HG03342 (cell line): ENCODE measurements around the gene SNX2.
"Not testable (repeated sequence)": the region's sequence is repeated elsewhere in the genome, so short reads cannot be mapped to it uniquely, and the experiment has no call there.

Experiments used
- ATAC-seq: cut with Tn5 transposase; IDR thresholded peaks from one replicate; pipeline ENCODE4 v1.9.1; 2021; ENCODE audit warnings: mild to moderate bottlenecking, moderate library complexity; ENCODE audit not compliant: unreplicated experiment

SNX2 gene

DNA sequence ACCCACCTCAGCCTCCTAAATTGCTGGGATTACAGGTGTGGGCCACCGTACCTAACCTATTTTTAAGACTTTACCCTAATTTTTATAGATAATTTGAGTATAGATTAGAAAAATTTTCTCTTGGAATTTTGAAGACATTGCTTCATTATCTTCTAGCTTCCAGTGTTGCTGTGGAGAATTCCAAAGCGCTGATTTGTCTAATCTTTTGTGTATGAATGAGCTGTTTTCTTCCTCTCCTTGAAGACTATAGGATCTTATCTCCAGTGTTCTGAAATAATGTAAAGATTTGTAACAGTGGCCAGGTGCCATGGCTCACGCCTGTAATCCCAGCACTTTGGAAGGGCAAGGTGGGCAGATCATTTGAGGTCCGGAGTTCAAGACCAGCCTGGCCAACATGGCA, 64.9 kb downstream of the SNX2 start:
- ATAC-seq, result no peak

DNA sequence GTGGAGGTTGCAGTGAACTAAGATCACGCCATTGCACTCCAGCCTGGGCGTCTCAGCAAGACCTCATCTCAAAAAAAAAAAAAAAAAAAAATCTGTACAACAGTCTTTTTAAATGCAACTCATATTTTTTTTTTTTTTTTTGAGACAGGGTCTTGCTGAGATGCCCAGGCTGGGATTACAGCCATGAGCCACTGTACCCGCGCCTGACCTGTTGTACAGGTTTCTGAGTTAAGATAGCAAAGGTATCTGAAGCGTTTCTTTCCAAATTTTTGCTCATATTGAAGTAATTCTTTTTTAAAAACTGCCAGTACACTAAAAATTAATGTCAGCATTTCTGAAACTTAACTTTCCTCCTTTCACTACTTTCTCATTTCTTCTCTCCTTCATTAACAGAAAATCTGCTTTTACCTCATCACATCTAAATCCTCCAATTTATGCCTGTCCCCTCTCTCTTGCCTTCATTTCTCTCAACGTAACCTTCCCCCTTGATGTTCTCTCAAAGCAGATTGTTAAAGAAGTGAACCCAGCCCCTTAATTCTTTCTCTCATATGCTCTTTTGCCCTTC, 67.2 kb downstream of the SNX2 start:
- ATAC-seq, result no peak

DNA sequence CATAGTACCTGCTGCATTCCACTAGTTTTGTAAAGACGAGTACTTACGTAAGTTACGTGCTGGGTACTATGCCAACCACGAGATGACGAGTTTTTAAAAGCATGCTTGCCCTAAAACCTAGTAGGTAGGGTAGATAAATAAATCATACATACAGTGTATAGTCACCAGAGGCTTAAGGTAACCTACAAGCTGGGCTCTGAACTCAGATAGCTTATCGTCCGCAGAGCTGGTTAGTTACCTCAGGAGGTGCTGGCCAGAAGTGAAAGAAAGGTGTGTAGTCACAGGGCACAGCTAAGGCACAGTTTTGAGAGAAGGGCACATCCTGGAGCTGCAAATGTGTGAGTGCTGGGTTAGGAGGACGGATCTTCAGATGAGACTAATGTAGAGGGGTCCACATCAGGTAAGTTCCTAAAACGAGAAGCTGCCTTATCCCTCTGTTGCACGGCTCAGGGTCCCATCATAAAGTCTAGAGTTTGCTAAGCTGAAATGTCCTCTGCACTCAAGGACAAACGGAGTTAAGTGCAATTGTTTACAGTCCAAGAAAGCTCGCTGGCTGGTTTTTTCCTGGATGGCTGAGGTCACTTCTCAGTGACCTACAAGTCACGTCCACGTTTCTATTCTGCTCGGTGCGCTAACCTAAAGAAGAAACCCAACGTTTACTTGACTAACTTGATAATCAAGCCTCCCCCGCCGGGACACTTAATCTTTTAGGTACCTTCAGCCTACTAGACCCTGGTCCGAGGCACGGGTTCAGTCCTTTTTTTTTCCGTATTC, 69.4 kb downstream of the SNX2 start:
- ATAC-seq, result no peak

DNA sequence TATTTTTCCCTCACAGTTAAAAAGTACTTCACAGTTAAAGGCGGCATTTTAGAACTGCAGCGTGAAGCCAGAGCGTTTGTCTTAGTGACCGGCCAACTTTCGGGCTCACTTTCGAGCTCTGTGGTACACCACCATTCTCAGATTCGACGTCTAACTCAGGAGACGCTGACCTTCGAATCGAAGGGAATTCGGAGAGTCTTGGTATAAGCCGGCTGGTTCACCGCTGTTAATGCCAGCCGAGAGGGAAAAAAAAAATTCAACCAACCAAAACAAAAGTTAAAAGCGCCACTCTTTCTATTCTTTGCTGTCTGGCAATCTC, 70.0 kb downstream of the SNX2 start:
- peak; percentile 39 for ATAC-seq

DNA sequence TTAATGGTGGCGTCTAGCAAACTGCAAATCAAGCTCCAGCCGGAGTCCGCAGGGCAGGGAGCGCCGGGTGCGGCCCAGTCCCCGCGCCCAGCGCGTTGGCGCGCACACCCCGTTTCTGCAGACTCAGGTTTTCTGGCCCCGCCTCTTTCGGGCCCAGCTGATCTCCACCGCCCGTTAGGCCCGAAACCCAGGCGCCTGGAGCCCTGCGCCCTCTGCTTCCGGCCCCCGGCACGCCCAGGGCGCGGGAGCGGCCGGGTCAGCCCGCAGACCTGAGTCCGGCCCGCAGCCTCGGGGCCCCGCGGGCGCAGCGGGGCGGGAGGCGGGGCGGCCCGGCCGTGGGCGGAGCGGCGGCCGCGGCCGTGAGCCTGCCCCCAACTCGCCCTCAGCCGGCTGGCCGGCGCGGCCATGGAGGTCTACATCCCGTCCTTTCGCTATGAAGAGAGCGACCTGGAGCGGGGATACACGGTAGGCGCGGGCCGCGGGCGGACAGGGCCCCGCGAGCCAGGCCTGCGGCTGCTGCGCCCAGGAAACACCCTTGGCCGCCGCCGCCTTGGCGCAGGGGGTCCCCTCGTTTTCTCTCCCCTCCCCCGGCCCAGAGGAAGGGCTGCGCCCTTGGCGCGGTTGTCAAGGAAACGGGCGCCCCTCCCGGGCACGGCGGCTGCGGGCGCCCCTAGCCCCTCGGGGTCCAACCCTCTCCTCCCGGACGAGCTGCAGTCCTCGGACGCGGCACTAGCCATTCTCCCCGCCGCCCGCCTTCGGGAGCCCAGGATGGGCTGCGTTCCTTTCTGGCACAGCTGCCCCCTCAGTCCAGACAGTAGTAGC, 70.6 kb downstream of the SNX2 start, which contains the start of gene SNX24:
Gene SNX24 (plus strand): TSS at position 385 of the 822 bp plus-strand sequence. CDS start 21 bp downstream, at position 406.
- peak; percentile 89 for ATAC-seq

DNA sequence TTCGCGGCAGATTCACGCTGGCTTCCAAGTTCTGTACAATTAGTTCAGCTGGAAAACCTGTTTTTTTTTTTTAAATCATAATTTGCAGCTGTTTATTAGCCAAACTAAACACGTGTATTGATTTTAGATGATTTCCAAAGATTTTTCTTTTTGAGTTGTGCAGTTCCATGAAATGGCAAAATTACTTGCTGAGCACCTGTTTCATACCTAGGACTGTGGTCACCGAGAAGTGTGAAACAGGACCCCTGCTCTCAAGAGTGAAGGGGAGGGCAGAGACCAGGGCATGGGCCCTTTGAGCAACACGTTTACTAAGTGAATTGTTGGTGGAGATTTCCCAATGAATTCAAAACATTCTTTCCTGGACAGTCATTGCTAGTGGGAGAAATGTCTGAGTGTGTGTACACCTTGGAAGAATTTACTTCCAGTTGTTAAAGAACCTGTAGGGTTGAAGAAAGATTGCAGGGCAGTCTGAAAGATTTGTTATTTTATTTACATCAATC, 71.2 kb downstream of the SNX2 start:
- ATAC-seq, result no peak

DNA sequence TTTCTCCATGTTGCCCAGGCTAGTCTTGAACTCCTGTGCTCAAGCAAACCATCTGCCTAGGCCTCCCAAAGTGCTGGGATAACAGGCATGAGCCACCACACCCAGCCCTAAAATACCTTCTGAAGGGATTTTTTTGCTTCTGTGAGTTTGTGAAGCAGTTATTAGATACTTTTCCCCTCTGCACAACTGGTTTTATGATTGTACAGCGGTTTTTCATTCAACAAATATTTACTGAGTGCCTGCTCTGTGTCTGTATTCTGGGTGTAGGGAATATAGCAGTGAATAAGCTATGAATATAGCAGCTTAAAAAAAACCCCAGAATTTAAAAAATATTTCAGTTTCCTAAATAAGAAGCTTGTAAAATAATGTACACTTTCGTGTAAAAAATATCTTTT, 72.8 kb downstream of the SNX2 start:
- no peak for ATAC-seq

DNA sequence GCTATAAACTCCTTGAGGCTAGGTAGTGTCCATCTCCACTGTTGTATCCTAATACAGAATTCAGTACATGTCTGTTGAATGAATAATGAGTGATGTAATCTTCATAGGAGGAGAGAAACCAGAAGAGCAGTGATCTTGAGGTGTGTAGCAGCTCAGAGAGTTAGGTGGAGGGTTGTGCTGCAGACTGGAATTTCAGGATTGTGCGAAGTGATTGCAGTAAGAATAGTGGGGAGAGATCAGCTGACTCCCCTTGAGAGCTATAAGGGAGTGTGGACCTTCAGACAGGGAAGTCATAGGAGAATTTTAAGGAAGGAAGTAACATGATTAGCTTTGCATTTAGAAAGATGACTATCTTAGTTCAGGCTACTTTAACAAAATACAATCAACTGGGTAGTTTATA, 74.9 kb downstream of the SNX2 start:
- ATAC-seq, result no peak

DNA sequence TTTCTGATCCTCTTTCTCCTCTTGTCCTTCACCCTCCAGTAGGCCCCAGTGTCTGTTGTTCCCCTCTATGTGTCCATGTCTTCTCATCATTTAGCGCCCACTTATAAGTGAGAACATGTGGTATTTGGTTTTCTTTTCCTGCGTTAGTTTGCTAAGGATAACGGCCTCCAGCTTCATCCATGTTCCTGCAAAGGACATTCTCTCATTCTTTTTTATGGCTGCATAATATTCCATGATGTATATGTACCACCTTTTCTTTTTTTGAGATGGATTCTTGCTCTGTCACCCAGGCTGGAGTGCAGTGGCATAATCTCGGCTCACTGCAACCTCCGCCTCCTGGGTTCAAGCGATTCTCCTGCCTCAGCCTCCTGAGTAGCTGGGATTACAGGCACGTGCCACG, 82.7 kb downstream of the SNX2 start:
- ATAC-seq, result not testable (repeated sequence)

DNA sequence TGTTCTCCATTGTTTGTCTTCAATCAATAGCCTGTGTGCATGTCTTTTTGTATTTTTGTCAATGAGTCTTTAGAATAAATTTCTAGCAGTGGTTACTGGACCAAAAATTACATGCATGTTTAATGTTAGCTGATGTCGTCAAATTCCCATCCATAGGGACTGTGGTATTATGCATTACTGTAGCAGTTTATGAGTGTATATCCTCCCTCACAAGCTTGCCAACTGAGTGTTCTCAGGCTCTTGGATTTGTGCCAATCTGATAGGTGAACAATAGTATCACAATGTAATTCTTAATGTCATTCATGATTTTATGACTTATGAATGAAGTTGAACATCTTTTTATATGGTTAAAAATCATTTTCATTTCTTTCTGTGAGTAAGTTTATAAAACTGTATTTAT, 83.6 kb downstream of the SNX2 start:
- no peak for ATAC-seq

DNA sequence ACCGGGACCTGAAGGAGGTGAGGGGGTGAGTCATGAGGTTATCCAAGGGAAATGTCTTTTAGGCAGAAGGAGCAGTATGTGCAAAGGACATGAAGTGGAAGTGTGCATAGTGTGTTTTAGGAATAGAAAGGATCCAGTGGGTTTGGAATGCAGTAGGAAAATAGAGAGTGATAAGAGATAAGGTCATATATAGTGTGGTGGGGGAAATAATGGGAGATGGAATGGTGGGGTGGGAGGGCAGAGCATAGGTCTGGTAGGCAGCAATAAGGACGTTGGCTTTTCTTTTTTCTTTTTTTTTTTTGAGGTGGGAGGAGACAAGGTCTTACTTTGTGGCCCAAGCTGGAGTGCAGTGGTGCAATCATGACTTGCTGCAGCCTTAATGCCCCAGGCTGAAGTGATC, 88.4 kb downstream of the SNX2 start:
- no peak for ATAC-seq

DNA sequence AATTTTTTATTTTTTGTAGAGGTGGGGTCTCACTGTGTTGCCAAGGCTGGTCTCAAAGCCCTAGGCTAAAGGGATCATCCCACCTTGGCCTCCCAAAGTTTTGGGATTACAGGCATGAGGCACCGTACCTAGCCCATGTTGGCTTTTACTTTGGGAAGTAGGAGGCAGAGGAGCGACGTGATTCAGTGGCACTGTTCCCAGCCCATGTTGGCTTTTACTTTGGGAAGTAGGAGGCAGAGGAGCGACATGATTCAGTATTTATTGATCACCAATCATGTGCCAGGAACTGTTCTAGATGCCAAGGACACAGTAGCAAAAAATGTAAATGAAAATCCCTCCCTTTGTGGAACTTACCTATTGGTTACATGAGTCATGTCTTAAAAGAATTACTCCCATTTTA, 88.8 kb downstream of the SNX2 start:
- no peak for ATAC-seq

DNA sequence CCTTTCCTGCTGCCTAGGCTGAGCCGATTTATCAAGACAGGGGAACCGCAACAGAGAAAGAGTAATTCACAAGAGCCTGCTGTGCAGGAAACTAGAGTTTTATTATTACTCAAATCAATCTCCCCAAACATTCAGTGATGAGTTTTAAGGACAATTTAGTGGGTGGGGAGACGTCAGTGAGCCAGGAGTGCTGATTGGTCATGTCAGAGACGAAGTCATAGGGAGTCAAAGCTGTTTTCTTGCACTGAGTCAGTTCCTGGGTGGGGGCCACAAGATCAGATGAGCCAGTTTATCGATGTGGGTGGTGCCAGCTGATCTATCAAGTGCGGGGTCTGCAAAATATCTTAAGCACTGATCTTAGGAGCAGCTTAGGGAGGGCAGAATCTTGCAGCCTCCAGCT, 89.5 kb downstream of the SNX2 start:
- no peak for ATAC-seq

DNA sequence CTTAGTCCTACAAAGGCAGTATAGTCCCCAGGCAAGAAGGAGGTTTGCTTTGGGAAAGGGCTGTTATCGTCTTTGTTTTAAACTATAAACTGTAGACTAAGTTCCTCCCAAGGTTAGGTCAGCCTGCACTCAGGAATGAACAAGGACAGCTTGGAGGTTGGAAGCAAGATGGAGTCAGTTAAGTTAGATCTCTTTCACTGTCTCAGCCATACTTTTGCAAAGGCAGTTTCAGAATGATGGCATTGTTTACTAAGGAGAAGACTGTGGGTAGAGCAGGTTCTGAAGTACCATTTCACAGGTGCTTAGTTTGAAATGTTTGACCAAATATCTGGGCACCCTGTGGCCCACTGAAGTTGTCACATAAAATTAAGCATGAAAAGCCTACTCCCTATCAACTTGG, 90.0 kb downstream of the SNX2 start:
- no peak for ATAC-seq

DNA sequence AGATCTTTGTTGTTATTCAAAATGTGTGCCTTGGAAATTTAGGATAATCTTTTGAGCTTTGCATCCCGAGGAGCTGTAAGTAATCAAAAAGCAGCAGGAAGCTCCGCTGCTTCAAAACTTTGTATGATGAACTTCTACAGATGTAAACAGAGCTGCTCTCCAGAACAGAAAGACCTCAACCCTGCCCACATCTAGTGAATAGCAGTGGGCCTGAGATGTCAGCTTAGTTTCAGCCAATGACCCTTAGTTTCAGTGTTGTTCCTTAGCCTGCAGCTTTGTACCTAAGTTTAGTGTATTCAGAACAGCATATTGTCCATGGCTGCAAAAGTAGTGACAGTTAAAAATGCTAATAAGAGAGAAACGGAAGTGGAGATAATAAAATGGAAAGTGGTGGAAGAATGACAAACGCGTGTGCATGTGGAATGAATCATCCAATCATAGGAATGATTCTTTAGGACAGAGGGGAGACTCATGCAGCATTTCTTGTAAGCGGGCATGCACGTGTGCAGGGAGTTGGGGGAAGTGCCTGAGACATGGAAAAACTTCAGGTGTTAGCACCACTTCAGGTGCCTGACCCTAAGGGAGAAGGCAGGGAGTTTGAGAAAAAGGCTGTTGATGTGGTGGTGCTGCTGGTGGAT, 95.5 kb downstream of the SNX2 start:
- no peak for ATAC-seq

DNA sequence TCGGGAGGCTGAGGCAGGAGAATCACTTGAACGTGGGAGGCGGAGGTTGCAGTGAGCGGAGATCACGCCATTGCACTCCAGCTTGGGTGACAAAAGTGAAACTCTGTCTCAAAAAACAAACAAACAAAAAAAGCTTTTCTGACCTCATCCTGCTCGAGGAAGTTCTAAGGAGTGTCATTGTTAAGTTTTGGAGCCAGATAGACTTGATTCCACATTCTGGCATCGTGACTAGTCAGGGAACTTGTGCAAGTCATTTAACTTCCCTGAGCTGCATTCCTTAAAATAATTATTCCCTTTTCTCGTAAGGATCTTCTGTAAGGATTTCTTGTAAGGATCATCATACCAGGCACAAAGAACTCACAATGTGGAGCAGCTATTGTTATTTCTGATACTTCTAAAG, 96.8 kb downstream of the SNX2 start:
- ATAC-seq, result no peak

DNA sequence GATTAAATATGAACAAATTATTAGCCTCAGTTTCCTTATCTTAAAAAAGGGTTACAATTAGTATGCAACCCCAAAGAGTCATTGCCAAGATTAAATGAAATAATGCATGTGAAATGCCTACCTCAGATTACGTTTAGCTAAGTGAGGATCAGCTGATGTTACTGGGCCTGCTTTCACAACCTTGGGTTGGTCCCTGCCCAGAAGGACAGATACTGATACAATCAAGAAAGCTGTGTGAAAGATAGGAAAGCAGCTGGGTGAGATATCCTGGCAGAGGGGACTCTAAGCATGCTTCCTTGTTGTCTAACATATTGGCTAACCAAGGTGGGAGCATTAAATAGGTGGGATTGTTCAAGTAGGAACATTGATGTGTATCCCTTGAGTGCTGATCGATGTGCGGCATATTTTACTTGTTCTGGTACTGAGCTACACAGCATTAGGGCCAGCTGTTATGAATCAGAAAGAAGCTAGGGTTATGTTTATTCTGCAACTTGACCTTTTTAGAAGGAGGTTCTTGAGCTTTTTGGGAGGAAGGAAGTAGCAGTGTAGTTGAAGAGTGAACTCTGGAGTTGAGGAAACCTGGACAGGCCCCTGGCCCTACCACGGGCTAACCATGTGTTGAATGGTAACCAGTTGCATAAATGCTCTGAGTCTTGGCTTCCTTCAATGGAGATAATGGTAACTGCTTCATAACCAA, 99.4 kb downstream of the SNX2 start:
- ATAC-seq, result no peak

DNA sequence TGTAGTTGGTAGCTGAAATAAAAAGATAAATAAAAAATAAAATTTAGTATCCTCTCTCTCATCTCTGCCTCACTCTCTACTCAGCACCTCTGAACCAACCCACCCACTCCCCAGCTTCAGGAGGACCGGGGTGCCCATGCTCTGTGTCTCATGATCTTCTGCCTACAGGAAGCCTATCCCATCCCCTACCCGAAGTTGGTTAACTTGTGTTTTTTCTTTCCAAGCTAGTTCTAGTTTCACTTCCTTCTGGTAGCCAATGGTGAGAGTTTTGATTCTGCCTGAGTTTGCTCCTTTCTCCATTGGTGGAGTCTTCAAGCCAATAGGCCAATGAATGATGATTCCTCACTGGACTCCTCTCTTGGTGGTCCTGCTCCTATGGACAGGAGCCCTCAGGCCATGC, 102.6 kb downstream of the SNX2 start:
- peak; percentile 82 for ATAC-seq

DNA sequence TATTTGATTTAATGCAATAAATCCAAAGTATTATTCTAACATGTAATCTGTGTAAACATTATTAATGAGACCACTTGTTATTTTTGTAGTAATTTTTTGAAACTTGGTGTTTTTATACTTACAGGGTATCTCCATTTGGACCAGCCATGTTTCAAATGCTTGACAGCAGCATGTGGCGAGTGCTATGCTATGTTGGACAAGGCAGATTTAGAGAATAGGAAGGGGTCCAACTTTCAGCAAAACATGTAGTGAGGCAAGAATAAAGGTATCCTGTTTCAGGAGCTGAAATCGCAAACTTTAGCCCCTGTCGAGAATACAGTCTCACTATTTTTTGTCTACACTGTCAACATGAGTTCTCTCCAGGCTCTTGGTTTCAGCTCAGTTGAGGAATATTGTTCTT, 104.2 kb downstream of the SNX2 start:
- no peak for ATAC-seq
